Hepatocyte (in vitro differentiated cells): Measurements from ENCODE around the gene TOR1B.

Source experiments
- CTCF ChIP-seq: fragments of 200-600 bp; sonication (generic); IDR thresholded peaks from 2 replicates; pipeline ENCODE4 v1.5.1; 2016; ENCODE audit warnings: antibody characterized with exemption, mild to moderate bottlenecking; ENCODE audit not compliant: poor library complexity
- EZH2phosphoT487 ChIP-seq: fragments of 200-600 bp; sonication (generic); IDR thresholded peaks from one replicate; pipeline ENCODE4 v1.6.1; 2018; ENCODE audit warnings: antibody characterized with exemption, mild to moderate bottlenecking, low read depth, moderate library complexity; ENCODE audit not compliant: unreplicated experiment, severe bottlenecking

DNA sequence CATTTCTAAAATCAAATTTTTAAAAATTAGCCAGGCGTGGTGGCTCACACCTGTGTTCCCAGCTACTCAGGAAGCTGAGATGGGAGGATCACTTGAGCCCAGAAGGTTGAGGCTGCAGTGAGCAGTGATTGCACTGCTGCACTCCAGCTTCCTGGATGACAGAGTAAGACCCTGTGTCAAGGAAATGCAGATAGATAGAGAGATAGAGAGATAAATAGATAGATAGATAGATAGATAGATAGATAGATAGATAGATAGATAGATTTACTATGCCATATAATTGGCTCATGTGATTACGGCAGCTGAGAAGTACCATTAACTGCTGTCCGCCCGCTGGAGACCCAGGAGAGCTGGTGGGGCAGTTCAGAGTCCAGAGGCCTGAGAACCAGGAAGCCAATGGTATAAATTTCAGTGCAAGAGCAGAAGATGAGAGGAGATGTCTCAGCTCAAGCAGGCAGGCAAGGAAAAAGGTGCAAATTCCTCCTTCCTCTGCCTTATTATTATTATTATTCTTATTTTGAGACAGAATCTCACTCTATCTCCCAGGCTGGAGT lies 37.1 kb upstream of the TOR1B start:
- TF ChIP-seq CTCF = no peak
- TF ChIP-seq EZH2phosphoT487 = no peak
